GM18517 (cell line): Measurements from ENCODE around the gene ACSL5.
"Not testable (repeated sequence)": the region's sequence is repeated elsewhere in the genome, so short reads cannot be mapped to it uniquely, and the experiment has no call there.

Source experiments
- ATAC-seq: cut with Tn5 transposase; IDR thresholded peaks from one replicate; pipeline ENCODE4 v1.9.1; 2021; ENCODE audit warnings: mild to moderate bottlenecking, moderate library complexity; ENCODE audit not compliant: unreplicated experiment

ACSL5 gene

GRCh38 chr10:112454910-112455779, 81.2 kb downstream of the ACSL5 start:
- no peak for ATAC-seq

DNA sequence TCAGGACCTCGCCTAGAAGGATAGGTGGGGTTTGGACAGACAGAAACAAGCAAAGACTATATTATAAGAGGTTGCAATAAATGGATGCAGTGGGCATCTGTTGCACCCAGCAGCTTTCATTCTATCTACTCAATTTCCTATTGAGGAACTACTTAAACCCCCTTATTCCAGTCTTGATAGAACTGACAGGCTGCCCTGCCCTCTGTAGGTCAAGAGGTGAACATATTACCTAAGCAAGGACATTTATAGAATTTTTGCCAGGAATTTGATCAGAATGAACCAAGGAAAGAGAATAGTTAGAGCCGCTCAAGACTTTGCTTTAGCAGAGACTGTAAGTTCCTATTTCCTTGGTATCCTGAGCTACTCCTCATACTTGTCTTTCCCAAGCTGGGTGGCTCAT, 82.6 kb downstream of the ACSL5 start:
- no peak for ATAC-seq

- ATAC-seq = no peak
These were observed 86.5 kb downstream of the ACSL5 start for GRCh38 chr10:112460366-112460765.

- ATAC-seq = no peak
These were observed 87.3 kb downstream of the ACSL5 start for GRCh38 chr10:112461029-112461887.

DNA sequence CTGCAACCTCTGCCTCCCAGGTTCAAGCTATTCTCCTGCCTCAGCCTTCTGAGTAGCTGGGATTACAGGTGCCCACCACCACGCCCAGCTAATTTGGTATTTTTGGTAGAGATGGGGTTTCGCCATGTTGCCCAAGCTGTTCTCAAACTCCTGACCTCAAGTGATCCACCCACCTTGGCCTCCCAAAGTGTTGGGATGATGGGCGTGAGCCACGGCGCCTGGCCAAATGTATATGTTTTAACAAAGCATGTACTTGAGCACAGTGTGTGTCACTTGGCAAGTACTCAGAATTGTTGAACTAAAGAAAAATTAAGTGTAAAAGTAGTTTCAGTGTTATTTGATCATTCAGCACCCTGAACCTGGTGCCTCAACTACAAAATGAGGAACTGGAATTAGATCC, 90.2 kb downstream of the ACSL5 start:
- ATAC-seq = not testable (repeated sequence)

DNA sequence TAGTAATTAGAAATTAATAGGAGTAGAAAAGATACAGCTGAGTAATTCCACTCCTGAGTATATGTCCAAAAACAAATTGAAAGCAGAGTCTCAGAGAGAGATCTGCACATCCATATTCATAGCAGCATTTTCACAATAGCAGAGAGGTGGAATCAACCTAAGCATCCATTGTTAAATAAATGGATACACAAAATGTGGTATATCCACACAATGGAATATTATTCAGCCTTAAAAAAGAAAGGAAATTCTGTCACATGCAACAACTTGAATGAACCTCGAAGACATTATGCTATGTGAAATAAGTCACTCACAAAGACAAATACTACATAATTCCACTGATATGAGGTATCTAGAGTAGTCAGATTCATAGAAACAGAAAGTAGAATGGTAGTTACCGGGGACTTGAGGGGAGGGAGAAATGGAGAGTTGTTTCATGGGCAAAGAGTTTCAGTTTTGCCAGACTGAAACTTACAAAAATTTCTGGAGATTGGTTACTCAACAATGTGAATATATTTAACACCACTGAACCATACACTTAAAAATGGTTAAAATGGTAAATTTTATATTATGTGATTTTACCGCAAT, 91.5 kb downstream of the ACSL5 start:
- ATAC-seq = no peak

GRCh38 chr10:112466802-112467201, 92.9 kb downstream of the ACSL5 start:
- ATAC-seq = no peak

- ATAC-seq = no peak
These were observed 93.7 kb downstream of the ACSL5 start for GRCh38 chr10:112467541-112468075.

DNA sequence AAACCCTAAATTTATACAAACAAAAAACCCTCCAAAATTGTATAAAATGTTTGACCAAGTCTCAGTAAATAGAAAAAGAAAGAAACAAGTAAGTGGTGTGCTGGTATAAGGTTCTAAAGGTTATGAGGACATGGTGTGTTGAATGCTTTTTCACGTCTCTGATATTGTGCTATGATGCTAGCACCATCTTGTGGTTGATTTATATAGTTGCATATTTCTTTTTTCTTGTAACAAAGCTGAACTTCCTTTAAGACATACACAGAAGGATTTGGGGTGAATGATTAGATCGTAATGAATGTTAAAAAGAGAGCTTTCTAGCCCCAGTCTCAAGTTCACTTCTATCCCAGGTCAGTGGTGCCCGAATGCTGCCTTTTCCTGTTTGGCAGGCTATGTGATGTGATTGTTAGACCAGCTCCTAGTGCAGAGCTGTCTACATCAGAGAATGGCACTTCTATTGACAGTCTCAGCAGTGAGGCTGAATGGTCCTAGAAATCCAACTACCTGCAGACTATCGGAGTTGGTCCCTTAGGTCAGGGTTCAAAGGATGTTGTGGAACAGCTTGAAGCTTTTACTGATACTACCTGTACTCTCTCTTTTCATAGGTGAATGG, 98.1 kb downstream of the ACSL5 start:
- peak; percentile 77 for ATAC-seq

DNA sequence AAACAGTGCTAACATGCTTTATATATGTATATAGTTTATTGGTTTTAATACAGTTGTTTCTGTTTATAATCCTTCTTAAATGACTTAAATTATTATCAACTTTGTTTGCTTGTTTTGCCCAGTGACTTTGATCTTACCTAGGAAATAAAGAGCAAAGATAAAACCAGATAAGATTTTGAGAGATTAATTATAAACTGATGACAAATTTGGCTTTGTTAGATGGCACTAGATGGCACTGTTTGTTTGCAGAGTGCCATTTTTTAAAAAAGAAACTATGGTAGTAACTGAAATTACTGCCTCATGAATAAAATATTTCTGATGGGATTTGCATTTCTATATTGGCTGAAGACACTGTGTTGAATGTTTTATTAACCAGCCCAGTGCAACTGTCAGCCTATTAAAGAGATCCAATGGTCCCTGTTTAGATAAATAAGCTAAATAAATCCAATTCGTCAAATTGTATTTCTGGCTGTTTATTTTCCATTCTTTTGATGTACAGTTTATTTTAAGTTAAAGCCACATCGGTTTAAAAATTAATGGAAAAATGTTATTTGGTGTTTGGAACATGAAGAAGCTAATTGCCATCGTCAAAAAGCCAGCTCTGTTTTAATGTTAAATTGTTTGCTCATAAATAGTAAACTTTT, 101.8 kb downstream of the ACSL5 start:
- no peak for ATAC-seq
